ENCODE data around the gene SREBF1. TPM values are rescaled to one million over a fixed set of nuclear protein-coding genes. Genes with fewer than 3 reads are reported as not detected.
A peak's percentile ranks its signal among the peaks of the same experiment; 100 is the strongest.

The SREBF1 gene
- total RNA-seq, 1 donor from 2014 or later: 84.0 TPM

DNA sequence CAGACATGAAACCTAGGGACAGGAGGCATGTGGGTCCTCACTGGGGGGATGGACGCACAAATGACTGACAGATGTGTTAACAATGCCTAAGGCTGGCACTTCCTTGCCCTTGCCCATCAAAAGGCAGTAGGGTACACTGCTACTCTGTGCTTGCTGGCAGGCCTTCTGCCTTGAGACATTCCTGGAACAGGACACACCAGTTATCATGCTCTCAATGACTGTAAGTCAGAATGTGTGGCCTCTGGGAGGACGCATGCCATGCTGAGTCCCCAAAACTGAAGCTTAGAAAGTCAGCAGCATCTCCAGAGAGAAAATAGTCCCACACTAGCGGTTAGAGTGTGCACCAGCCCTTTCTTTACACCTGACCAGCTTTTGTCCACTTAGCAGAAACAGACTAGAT lies 16.1 kb upstream of the SREBF1 start:
- H3K4me3 ChIP-seq: no peak overlapping the region
- peaks cover 40% of the 10 kb centered on the region for H3K4me1 ChIP-seq
- intact Hi-C loops (cut with DNase I): no loop called here
- no peaks in the 10 kb centered on the region for H3K9me3 ChIP-seq
- no peak for TF ChIP-seq POLR2AphosphoS5 (IDR thresholded peaks at IDR 0.05; ENCODE audit: insufficient read depth in 1 of 2, low read depth in 1 of 2)
- TF ChIP-seq, protein P1, sequence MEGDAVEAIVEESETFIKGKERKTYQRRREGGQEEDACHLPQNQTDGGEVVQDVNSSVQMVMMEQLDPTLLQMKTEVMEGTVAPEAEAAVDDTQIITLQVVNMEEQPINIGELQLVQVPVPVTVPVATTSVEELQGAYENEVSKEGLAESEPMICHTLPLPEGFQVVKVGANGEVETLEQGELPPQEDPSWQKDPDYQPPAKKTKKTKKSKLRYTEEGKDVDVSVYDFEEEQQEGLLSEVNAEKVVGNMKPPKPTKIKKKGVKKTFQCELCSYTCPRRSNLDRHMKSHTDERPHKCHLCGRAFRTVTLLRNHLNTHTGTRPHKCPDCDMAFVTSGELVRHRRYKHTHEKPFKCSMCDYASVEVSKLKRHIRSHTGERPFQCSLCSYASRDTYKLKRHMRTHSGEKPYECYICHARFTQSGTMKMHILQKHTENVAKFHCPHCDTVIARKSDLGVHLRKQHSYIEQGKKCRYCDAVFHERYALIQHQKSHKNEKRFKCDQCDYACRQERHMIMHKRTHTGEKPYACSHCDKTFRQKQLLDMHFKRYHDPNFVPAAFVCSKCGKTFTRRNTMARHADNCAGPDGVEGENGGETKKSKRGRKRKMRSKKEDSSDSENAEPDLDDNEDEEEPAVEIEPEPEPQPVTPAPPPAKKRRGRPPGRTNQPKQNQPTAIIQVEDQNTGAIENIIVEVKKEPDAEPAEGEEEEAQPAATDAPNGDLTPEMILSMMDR (IDR thresholded peaks at IDR 0.05): no peak
- TF ChIP-seq POLR2A (IDR thresholded peaks at IDR 0.05): no peak
- DNase-seq (ENCODE audit: extremely low spot score in 2 of 2): no peak
- H3K27ac ChIP-seq: no peak overlapping the region
- H3K27me3 ChIP-seq: no peaks in the 10 kb centered on the region
- no peaks in the 10 kb centered on the region for H3K36me3 ChIP-seq

GRCh38 chr17:17851103-17852002 lies 14.6 kb upstream of the SREBF1 start:
- H3K4me3 ChIP-seq: no peak overlapping the region
- no peak for DNase-seq (ENCODE audit: extremely low spot score in 2 of 2)
- no peak for TF ChIP-seq POLR2AphosphoS5 (IDR thresholded peaks at IDR 0.05; ENCODE audit: insufficient read depth in 1 of 2, low read depth in 1 of 2)
- TF ChIP-seq, protein P1 (IDR thresholded peaks at IDR 0.05): no peak
- no peak for TF ChIP-seq POLR2A (IDR thresholded peaks at IDR 0.05)
- no peak overlapping the region for H3K27ac ChIP-seq
- H3K36me3 ChIP-seq: peaks cover 0 to 8% of the 10 kb centered on the region in 2 donors
- H3K9me3 ChIP-seq: no peaks in the 10 kb centered on the region
- peaks cover 41% of the 10 kb centered on the region for H3K4me1 ChIP-seq
- no peaks in the 10 kb centered on the region for H3K27me3 ChIP-seq
- intact Hi-C loops (cut with DNase I): no loop called here

GRCh38 chr17:17849845-17850373 lies 13.1 kb upstream of the SREBF1 start:
- no peak for DNase-seq (ENCODE audit: extremely low spot score in 2 of 2)
- Histone ChIP-seq H3K27me3 (no peaks in the 10 kb centered on the region), H3K4me3 (no peak overlapping the region), H3K27ac (peak overlapping the region; percentile 85), H3K4me1 (peaks cover 33% of the 10 kb centered on the region), H3K9me3 (no peaks in the 10 kb centered on the region), H3K36me3 (peaks cover 0 to 8% of the 10 kb centered on the region in 2 donors)
- TF ChIP-seq, protein P1 (IDR thresholded peaks at IDR 0.05): peak in 1 of 3 experiments; percentile 23
- no peak for TF ChIP-seq POLR2A (IDR thresholded peaks at IDR 0.05)
- peak in 1 of 2 donors; percentile 31 for TF ChIP-seq POLR2AphosphoS5 (IDR thresholded peaks at IDR 0.05; ENCODE audit: insufficient read depth in 1 of 2, low read depth in 1 of 2)
- intact Hi-C loops (cut with DNase I): no loop called here

DNA sequence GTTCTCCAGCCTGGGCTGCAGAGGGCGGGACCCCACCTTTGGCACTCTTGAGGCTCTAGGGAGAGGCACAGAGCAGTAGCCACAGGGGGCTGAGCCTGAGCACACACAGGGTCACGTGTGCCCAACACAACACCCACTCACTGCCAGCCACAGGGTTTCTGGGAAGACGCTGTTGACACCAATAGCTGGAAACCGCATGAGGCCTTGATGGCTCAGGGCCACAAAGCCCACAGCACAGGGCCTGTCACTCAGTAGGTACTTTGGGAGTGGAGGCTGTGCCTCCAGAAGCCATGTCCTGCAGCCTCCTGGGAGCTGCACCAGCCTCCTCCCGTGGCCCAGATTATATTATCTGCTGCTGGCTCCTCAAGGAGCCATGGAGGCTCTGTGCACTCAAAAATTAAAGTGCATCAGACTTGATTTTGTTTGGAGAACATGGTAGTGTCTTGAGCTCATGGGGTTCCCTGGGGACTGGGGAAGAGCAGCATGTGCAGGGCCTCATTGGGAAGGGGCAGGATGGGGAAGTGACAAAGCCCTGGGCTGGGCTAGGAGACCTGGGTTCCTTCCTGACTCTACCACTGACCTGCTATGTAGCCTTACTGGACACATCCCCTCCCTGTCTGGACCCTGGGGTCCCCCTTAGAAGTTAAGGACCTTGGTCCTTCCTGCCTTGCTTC lies 12.5 kb upstream of the SREBF1 start:
- no peaks in the 10 kb centered on the region for H3K27me3 ChIP-seq
- intact Hi-C loops (cut with DNase I): no loop called here
- no peaks in the 10 kb centered on the region for H3K9me3 ChIP-seq
- H3K4me3 ChIP-seq: no peak overlapping the region
- peak overlapping the region; percentile 85 for H3K27ac ChIP-seq
- peak in 1 of 2 donors; percentile 33 for TF ChIP-seq POLR2AphosphoS5 (IDR thresholded peaks at IDR 0.05; ENCODE audit: insufficient read depth in 1 of 2, low read depth in 1 of 2)
- TF ChIP-seq POLR2A (IDR thresholded peaks at IDR 0.05): no peak
- TF ChIP-seq, protein P1 (IDR thresholded peaks at IDR 0.05): no peak
- H3K4me1 ChIP-seq: peaks cover 31% of the 10 kb centered on the region
- H3K36me3 ChIP-seq: peaks cover 0 to 8% of the 10 kb centered on the region in 2 donors
- DNase-seq (ENCODE audit: extremely low spot score in 2 of 2): no peak
